LHCN-M2 (cell line): ENCODE data around the gene DHX34. TPM values are rescaled to one million over a fixed set of nuclear protein-coding genes. Genes with fewer than 3 reads are reported as not detected.
"Not testable (repeated sequence)": the region's sequence is repeated elsewhere in the genome, so short reads cannot be mapped to it uniquely, and the experiment has no call there.

Source experiments
- DNase-seq: peaks from one replicate; pipeline ENCODE4 v3.0.0-alpha.2; 2012; ENCODE audit warnings: low read depth
- total RNA-seq: library from RNA; depleted of rRNA; stranded (reverse); fragments of >200 nt; gene quantifications from 2 replicates; pipeline ENCODE4 v1.2.3, GENCODE V29; 2014

DHX34 gene
- total RNA-seq, 1 experiment from 2014 or later: 15.7 TPM

DNA sequence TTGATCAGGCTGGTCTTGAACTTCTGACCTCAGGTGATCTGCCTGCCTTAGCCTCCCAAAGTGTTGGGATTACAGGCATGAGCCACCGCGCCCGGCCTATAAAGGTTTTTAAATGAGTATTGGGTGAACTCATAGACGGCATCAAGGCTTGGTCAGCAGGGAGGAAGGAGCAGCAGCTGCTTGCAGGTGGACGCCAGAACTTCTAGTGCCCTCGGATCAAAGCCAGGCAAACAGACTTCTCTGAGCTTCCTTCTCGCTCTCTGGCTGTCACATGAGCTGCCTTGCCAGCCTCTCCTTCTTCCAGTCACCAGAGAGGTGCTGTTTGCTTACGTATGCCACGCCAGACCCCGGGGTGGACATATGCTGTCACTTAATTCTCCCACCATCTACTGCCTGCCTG lies 16.3 kb downstream of the DHX34 start:
- DNase-seq: not testable (repeated sequence)

DNA sequence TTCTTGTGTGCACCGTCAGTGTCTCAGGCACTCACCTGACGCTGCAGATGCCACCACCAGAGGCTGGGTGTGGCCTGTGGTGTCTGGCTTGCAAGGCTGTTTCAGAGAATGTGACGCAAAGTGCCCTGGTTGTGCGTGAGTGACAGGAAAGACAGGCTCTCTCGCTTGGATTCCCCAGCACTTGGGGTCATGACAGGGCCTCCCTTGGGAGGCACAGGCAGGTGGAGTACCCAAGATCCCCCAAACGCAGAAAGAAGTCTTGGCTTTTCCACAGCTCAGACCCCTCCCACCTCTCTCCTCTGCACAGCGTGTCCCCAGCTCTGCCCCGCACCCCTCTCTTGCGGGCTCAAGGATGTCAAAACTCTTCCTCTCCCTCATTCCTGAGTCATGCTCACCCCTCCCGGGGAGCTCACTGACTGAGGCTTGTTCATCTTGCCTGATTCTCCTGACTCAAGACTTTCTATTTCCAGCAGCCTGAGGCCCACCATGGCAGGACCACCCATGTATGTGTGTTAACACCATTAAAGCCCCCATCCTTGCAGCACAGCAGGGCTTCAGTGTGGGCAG lies 21.0 kb downstream of the DHX34 start:
- DNase-seq: peak; percentile 64

DNA sequence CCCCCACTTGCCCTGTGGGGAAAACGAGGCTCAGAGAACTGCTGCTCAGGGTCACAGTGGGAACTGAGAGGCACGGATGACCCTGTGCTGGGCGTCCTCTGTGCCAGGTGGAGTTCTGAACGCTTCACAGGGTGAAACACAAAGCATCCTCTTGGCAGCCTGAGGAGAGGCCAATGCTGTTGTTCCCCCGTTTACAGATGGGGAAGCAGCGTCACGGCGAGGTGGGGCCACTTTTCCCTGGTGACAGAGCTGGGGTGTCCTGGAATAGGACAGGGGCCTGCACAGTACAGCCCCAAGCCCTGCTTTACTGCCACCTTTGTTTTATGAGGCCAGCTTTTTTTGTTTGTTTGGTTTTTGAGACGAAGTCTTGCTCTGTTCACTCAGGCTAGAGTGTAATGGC lies 22.1 kb downstream of the DHX34 start:
- DNase-seq: no peak

DNA sequence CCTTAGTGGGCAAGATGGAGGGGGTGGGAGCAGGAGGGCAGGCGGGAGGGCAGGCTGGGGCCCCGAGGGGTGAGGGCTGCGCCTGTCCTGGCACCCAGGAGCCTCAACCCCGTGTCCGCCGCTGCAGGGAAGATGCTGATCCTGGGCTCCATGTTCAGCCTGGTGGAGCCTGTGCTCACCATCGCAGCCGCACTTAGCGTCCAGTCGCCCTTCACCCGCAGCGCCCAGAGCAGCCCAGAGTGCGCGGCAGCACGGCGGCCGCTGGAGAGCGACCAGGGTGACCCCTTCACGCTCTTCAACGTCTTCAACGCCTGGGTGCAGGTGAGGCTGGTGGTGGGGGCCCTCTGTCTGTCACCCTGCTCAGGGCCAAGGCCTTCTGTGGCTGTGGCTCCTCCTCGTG lies 23.5 kb downstream of the DHX34 start:
- no peak for DNase-seq

DNA sequence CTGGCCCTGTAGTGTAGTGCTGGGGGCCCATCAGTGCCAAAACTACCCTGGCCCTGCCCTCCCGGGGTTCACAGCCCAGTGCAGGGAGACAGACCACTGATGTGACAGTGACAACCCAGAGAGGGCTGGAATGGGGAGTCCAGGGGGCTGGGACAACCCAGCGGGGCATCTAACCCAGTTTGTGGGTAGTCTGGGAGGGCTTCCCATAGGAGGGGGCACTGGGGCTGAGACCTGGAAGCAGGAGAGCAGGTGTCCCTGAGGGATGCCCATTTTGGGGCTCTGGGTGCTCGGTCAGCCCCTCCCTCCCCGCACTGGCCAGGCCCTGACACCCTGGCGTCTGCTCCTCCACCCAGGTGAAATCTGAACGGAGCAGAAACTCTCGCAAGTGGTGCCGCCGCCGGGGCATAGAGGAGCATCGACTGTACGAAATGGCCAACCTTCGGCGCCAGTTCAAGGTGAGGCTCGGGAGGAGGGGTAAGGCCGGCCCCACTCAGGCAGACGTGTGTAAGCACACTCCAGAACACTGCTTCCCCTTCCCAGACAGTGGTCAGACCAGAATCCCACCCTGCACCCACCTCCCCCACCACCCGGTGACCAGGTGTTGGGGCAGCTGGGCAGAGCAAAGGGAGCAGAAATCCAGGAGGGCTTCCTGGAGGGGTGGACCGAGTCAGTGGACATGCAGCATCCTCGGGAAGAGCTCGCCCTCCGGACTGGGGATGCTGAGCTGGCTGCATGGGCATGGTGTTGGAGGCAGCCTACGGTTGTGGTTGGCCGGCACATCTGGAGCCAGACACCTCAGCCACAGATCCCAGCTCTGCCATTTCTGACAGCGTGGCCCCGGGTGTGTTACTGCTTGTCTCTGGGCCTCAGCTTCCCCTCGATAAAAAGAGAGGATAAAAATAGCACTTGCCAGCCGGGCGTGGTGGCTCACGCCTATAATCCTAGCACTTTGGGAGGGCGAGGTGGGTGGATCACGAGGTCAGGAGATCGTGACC lies 24.4 kb downstream of the DHX34 start:
- no peak for DNase-seq

DNA sequence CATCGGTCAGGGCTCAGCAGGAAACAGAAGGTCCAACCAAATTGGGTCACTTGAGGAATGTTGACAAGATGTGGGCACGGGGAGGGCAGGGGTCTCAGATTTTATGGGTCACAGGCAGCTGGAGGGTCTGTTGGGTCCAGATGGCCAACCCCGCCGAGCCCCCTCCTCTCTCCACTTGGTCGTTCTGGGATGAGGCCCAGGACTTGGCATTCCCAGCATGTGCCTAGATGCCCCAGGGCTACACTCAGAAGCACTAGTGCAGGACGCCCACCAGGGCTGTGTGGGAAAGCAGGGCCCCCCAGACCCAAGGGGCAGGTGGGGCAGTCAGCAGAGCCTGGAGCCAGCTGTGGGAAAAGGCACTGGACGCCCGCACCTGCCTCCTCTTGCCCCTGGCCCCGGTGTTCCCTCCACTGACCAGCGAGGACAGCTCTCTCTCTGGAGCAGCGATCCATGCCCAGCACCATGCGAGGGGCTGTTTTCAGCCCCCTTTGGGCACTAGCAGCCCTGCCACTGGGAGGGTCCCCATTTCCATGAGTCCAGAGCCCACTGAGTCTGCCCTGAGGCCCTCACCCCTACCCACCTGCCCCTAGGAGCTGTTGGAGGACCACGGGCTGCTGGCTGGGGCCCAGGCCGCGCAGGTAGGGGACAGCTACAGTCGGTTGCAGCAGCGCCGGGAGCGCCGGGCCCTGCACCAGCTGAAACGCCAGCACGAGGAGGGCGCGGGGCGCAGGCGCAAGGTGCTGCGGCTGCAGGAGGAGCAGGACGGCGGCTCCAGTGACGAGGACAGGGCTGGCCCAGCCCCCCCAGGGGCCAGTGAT lies 26.0 kb downstream of the DHX34 start:
- DNase-seq: no peak

DNA sequence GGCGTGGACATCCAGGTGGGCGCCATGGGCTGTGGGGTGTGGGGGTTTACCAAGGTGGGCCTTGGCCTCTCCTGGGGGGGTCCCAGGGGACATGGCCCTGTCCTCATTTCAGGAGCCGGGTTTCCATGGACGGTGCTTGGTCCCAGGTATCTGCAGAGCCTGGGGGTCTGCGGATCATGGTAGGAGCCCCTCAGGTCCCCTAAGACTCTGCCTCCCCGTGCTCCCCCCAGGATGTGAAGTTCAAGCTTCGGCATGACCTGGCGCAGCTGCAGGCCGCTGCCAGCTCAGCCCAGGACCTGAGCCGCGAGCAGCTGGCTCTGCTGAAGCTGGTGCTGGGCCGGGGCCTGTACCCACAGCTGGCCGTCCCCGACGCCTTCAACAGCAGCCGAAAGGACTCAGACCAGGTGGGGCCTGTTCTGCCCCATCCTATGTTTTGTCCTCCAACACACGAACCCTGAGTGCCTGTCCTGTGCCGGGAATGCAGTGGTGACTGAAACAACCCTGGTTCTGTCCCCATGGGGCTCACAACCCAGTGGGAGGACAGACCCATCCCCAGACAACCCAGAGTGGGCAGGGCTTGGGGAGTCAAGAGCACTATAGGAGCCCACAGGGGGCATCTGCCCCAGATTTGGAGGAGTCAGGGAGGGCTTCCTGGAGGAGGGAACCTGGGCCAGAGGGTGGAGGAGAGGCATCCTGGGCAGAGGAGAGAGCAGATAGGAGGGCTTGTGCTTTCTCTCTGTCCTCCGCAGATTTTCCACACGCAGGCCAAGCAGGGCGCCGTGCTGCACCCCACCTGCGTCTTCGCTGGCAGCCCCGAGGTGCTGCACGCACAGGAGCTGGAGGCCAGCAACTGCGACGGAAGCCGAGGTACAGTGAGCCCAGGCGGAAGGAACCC lies 26.8 kb downstream of the DHX34 start:
- DNase-seq: no peak

DNA sequence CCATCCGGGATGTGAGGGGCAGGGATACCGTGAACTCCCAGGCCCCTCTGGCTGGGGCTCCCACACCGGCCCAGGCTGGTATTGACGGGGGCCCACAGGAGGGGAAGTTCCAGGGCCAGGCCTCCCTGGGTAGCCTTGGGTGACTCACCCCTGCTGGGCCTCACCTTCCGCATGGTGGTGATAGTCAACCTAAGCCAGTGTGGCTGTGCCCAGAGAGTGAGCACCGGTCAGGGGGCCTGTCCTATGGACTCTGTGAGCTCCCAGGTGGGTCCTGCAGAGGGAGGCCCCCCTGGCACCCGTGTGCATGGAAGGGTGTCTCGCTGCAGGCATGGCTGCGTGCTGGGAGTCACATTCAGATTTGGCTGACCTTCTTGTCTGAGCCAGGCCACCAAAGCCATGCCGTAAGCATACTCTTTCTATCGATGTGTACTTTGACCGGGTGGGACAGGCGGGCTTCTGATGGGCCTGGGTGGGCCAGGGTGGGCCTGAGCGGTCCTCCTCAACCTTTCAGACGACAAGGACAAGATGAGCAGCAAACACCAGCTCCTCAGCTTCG lies 27.6 kb downstream of the DHX34 start:
- no peak for DNase-seq

DNA sequence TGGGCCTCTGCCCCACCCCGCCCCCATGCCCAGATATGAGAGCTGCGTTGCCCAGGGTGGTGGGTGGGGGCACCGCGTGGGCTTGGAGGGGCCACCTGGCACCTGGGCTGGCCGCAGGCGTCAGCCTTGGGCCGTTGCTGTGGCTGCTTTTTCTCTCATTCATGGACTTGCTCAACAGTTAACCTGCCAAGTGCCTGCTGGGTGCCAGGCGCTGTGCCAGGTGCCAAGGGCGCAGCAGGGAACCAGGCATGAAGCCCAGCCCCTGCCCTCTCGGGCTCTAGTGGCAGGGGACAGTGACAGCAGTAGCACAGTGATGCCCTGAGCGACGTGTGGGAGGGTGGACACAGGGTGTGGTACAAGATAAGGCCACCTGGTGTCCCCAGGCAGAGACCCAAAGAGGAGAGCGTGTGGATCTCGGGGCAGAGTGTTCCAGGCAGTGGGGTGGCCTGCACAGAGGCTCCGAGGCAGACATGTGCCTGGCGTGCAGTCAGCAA lies 28.1 kb downstream of the DHX34 start:
- no peak for DNase-seq

DNA sequence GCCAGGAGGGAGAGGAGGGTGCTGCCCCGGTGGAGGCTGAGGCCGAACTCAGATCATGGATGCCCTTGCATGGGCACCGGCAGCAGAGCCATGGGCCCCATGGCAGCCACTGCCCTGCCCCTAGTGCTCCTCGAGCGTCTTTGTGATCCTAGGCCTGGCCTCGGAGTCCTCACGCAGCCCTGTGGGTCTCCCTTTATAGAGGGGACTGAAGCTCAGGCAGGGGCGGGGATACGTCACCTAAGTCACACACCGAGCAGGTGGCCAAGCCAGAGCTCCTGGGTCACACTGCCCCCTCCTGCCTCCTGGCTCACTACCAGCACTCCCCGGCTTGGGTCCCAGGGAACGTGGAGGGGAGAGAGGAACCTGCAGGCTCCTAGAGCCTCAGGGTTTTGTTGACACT lies 28.7 kb downstream of the DHX34 start:
- DNase-seq: no peak

DNA sequence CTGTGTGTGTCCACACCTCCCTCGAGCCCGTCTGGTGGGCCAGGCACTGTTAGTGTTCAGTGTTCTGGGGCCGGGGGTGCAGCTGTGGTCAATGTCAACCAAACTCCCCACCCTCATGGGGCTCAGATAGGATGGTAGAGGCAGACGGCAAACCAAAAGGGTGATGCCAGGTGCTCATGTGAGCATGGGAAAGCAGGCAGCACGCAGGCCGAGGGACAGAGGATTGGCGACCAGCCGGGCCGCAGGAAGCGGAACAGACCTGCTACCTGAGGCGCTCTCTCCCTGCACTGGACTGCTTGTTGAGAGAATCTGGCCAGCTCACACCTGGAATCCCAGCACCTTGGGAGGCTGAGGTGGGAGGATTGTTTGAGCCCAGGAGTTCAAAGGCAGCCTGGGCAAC lies 29.1 kb downstream of the DHX34 start:
- DNase-seq: no peak

DNA sequence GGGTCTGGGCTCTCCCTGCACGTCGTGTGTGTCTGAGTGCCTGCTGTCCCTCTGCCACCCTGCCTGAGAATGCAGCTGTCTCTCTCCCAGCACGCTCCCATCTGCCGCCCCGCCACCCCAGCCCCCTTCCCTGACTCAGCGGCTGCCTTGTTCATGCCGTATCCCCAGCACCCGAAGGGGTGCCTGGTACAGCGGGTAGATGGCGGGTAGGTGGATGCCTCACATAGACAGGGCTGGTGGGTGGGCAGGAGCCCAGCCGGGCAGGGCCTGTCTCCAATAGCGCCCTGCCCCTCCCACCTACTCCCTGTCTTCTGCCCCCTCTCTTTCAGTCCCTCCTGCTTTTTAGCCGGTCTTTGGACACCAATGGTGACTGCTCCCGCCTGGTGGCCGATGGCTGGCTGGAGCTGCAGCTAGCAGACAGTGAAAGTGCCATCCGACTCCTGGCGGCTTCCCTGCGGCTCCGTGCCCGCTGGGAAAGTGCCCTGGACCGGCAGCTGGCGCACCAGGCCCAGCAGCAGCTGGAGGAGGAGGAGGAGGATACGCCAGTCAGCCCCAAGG lies 30.3 kb downstream of the DHX34 start:
- DNase-seq: no peak

DNA sequence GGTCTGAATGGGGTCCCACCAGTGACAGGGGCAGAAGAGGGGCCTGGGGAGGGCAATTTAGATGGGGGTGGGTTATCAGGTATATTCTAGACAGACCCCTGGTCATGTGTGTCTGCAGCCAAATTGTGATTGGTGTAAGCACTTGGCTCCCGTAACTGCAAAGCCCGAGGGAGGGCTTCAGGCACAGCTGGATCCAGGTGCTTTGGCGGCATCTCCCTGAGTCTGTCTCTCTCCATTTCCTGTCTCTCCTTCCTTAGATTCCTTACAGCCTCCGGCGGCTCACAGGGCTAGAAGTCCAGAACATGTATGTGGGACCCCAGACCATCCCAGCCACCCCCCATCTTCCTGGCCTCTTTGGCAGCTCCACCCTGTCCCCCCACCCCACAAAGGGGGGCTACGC lies 31.4 kb downstream of the DHX34 start:
- no peak for DNase-seq

DNA sequence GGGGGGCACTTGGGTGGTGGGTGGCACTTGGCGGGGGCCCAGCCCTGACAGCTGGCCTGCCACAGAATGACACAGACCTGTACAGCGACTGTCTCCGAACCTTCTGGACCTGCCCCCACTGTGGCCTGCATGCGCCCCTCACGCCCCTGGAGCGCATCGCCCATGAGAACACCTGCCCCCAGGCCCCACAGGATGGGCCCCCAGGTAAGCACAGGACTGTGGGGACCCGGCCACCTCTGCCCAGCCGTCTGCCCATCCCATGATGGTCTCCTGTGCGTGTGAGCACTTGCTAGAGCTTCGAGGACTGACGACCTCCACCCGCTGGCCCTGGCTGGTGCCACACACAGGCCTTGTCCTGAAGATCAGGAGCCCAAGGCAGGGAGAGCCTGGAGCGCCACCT lies 32.0 kb downstream of the DHX34 start:
- no peak for DNase-seq

DNA sequence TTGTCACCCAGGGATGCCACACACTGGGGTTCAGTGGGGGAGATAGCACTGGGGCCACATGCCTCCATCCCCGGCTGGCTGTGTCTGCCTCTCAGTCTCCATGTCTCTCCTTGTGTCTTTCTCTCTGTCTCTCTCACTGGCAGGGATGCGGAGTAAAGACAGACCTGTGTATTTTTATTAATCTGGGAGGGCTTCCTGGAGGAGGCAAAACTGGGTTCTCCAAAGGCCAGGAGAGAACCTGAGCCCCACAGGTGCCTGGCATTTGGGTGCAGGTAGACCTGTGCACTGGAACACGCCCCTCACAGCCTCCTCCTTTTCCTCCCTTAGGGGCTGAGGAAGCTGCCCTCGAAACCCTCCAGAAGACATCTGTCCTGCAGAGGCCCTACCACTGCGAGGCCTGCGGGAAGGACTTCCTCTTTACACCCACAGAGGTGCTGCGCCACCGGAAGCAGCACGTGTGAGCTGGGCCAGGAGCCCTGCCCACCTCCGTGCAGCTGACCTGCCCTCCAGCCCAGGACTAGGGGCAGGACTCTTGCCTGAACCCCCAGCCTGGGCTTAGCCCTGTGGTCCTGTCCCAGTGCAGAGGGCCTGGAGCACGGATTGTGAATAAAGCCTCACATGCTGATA lies 32.7 kb downstream of the DHX34 start:
- DNase-seq: no peak

DNA sequence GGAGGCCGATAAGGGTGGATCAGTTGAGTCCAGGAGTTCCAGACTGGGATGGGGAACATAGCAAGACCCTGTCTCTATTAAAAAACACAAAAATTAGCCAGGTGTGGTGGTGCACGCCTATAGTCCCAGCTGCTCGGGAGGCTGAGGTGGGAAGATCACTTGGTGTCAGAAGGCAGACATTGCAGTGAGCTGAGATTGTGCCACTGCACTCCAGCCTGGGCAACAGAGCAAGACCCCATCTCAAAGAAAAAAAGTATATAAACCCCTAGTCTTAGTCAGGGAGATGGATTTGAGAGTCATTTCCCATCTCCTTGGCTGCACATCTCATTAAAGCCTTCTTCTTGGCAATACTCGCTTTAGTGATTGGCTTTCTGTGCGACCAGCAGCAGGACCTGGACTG lies 34.8 kb downstream of the DHX34 start:
- DNase-seq: not testable (repeated sequence)

DNA sequence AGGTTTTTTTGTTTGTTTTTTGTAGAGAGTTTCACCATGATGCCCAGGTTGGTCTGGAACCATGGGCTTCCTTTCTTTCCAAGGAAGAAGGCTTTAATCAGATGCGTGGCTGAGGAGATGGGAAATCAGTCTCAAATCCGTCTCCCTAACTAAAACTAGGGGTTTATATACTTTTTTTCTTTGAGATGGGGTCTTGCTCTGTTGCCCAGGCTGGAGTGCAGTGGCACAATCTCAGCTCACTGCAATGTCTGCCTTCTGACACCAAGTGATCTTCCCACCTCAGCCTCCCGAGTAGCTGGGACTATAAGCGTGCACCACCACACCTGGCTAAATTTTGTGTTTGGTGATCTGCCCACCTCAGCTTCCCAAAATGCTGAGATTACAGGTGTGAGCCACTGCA lies 35.4 kb downstream of the DHX34 start:
- not testable (repeated sequence) for DNase-seq

DNA sequence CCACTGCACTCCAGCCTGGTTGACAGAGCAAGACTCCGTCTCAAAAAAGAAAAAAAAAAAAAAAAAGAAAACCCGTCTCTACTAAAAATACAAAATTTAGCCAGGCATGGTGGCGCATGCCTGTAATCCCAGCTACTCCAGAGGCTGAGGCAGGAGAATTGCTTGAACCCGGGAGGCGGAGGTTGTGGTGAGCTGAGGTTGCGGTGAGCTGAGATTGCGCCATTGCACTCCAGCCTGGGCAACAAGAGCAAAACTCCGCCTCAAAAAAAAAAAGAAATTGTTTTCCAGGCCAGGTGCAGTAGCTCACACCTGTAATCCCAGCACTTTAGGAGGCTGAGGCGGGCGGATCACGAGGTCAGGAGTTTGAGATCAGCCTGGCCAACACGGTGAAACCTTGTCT lies 37.5 kb downstream of the DHX34 start:
- not testable (repeated sequence) for DNase-seq

DNA sequence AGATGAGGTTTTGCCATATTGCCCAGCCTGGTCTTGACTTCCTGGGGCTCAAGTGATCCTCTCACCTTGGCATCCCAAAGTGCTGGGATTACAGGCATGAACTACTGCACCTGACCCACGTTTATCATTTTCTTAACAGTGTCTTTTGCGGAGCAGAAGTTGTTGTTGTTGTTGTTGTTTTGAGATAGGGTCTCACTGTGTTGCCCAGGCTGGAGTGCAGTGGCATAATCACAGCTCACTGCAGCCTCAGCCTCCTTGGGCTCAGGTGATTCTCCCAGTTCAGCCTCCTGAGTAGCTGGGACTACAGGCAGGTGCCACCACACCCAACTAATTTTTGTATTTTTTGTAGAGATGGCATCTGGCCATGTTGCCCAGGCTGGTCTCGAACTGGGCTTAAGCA lies 38.5 kb downstream of the DHX34 start:
- not testable (repeated sequence) for DNase-seq

DNA sequence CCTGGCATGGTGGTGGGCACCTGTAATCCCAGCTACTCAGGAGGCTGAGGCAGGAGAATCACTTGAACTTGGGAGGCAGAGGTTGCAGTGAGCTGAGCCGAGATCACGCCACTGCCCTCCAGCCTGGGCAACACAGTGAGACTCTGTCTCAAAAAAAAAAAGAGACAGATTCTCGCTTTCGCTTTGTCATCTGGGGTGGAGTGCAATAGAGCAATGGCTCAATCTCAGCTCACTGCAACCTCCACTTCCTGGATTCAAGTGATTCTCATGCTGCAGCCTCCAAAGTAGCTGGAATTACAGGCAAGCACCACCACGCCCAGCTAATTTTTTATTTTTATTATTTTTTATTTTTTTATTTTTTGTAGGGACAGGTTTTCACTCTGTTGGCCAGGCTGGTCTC lies 39.6 kb downstream of the DHX34 start:
- DNase-seq: not testable (repeated sequence)
